ENCODE results near the gene PEX5. TPM values are rescaled to one million over a fixed set of nuclear protein-coding genes. Genes with fewer than 3 reads are reported as not detected.

PEX5 gene
- total and polyA plus RNA-seq, 2 of the 8 experiments (the other 6 are each of a cell fraction or from before 2014, with no cell fraction given) = 16.8 to 50.5 TPM

DNA sequence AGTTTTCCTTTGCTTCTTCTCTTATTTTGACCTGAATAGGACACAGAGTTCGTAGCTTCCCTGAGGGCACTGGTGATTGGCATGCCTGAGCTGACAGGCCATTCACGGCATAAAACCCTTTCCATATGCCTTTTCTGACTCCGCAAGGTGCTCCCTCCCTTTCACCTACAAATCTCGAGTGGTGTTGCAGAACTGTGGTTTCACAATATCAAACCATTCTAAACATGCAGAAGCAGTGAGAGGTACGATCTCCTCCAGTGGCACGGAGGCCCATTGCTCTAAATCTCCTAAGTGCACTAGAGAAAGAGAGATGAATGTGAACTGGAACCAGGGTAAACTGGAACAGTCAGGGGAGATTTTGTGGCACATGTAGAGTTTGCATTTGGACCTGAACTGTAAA, 35.4 kb upstream of the PEX5 start:
- Histone ChIP-seq H3K23ac (ENCODE audit: insufficient read length) (no peak overlapping the region), H3K36me3 (ENCODE audit: control insufficient read depth in 2 of 4, insufficient read depth in 4 of 4, low read length in 3 of 4) (peaks cover 0 to 9% (median 0%) of the 10 kb centered on the region in 4 experiments; a peak in 5 of 8 replicates), H3K79me1 (ENCODE audit: low read depth, low read length) (no peaks in the 10 kb centered on the region), H3K14ac (ENCODE audit: insufficient read length) (no peak overlapping the region), H3K18ac (ENCODE audit: extremely low read depth, low read length) (no peak overlapping the region), H3K56ac (replicated peaks; ENCODE audit: insufficient read length, low read depth, low read length) (no peak overlapping the region), H2BK12ac (ENCODE audit: low read depth, low read length) (no peak overlapping the region), H3K4me3 (ENCODE audit: extremely low read depth in 1 of 4, insufficient read depth in 2 of 4, low read depth in 3 of 4, low read length in 4 of 4) (no peak overlapping the region), H4K20me1 (replicated peaks in 1 of 2; ENCODE audit: control insufficient read depth in 1 of 2, insufficient read depth in 2 of 2, low read length in 2 of 2) (peaks cover 2 to 3% of the 10 kb centered on the region in 2 experiments), H2BK15ac (ENCODE audit: low read length) (no peak overlapping the region), H2BK5ac (ENCODE audit: low read depth, low read length) (no peak overlapping the region), H4K91ac (replicated peaks; ENCODE audit: insufficient read length, low read length) (no peak overlapping the region), H2AK5ac (ENCODE audit: low read depth, low read length) (no peak overlapping the region), H3K9ac (replicated peaks in 1 of 4; ENCODE audit: extremely low read depth in 1 of 4, low read depth in 3 of 4, low read length in 3 of 4) (no peak overlapping the region), H3K27ac (ENCODE audit: low read depth, low read length) (no peak overlapping the region), H3K27me3 (replicated peaks in 1 of 4; ENCODE audit: control insufficient read depth in 3 of 4, extremely low read depth in 1 of 4, insufficient read depth in 3 of 4, low read length in 3 of 4) (no peaks in the 10 kb centered on the region), H4K5ac (ENCODE audit: insufficient read length, low read depth, low read length) (no peak overlapping the region), H2BK20ac (ENCODE audit: low read length) (no peak overlapping the region), H3K4me2 (ENCODE audit: insufficient read depth in 1 of 2, low read depth in 2 of 2, low read length in 2 of 2) (no peak overlapping the region), H2BK120ac (replicated peaks; ENCODE audit: low read depth, low read length) (no peak overlapping the region), H4K8ac (ENCODE audit: extremely low read depth, insufficient read depth, low read length) (no peak overlapping the region), H3K4me1 (replicated peaks in 1 of 4; ENCODE audit: control insufficient read depth in 3 of 4, insufficient read depth in 4 of 4, low read length in 3 of 4) (no peaks in the 10 kb centered on the region), H3K9me3 (ENCODE audit: insufficient read depth in 2 of 2, low read depth in 1 of 2, low read length in 1 of 2) (no peaks in the 10 kb centered on the region), H3K23me2 (ENCODE audit: low read depth, low read length) (no peaks in the 10 kb centered on the region), H3K79me2 (ENCODE audit: control insufficient read depth in 1 of 2, insufficient read depth in 2 of 2, low read length in 2 of 2) (no peaks in the 10 kb centered on the region), H2AFZ (ENCODE audit: low read length) (no peak overlapping the region), H3K4ac (replicated peaks; ENCODE audit: insufficient read length, low read depth, low read length) (no peak overlapping the region)
- DNase-seq (ENCODE audit: low read depth in 1 of 2, low spot score in 2 of 2) = no peak
- POLR2A ChIA-PET (ENCODE audit: partially characterized antibody) = interaction anchor here (0.7 to 1.5 kb wide), 3 partner anchors 8 to 1397 kb away, joined by 3 to 5 read pairs (median 3); partner anchors contain the start of genes C12orf57 and RNU7-1
- FAIRE-seq = no peak
- CTCF ChIA-PET (ENCODE audit: partially characterized antibody) = interaction anchor here (0.6 to 10.0 kb wide), 7 partner anchors 8 to 870 kb away, joined by 3 to 151 read pairs (median 5); partner anchors contain the start of gene C1S
- WGBS, 2 experiments (ENCODE audit: extremely low coverage in 1 of 2, insufficient coverage in 1 of 2, insufficient read length in 1 of 2, insufficient replicate concordance in 2 of 2, low coverage in 1 of 2, low lambda C conversion rate in 2 of 2, missing lambda C conversion rate in 1 of 2) = 96% methylated on average over 6 of the region's 6 CpGs; no CpG with 5 or more reads in 1 of the 2 experiments
- no peak for TF ChIP-seq SIRT6 (IDR thresholded peaks at IDR 0.05; ENCODE audit: low read length)
- TF ChIP-seq KDM5A (IDR thresholded peaks at IDR 0.05; ENCODE audit: low read length) = no peak
- TF ChIP-seq JUND (IDR thresholded peaks at IDR 0.05; ENCODE audit: low read length) = no peak
- TF ChIP-seq TBP (IDR thresholded peaks at IDR 0.05; ENCODE audit: low read depth, low read length) = no peak
- TF ChIP-seq TEAD4 (IDR thresholded peaks at IDR 0.05; ENCODE audit: low read depth, low read length) = no peak
- TF ChIP-seq, protein P1, sequence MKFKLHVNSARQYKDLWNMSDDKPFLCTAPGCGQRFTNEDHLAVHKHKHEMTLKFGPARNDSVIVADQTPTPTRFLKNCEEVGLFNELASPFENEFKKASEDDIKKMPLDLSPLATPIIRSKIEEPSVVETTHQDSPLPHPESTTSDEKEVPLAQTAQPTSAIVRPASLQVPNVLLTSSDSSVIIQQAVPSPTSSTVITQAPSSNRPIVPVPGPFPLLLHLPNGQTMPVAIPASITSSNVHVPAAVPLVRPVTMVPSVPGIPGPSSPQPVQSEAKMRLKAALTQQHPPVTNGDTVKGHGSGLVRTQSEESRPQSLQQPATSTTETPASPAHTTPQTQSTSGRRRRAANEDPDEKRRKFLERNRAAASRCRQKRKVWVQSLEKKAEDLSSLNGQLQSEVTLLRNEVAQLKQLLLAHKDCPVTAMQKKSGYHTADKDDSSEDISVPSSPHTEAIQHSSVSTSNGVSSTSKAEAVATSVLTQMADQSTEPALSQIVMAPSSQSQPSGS (IDR thresholded peaks at IDR 0.05; ENCODE audit: low read length) = no peak
- no peak for TF ChIP-seq TCF12 (IDR thresholded peaks at IDR 0.05; ENCODE audit: low read depth, low read length)
- no peak for TF ChIP-seq GABPA (IDR thresholded peaks at IDR 0.05; ENCODE audit: borderline replicate concordance, insufficient read depth, low read length)
- no peak for TF ChIP-seq CHD1 (IDR thresholded peaks at IDR 0.05; ENCODE audit: low read depth, low read length)
- TF ChIP-seq EZH2 (IDR thresholded peaks at IDR 0.05; ENCODE audit: low read depth, low read length, severe bottlenecking) = no peak
- no peak for TF ChIP-seq YY1 (IDR thresholded peaks at IDR 0.05; ENCODE audit: low read depth, low read length)
- no peak for TF ChIP-seq CREB1 (IDR thresholded peaks at IDR 0.05)
- TF ChIP-seq RXRA (IDR thresholded peaks at IDR 0.05; ENCODE audit: insufficient read depth, low read depth, low read length) = no peak
